GM18499 (cell line): ENCODE measurements around the gene CAPRIN2.

Experiments used
- ATAC-seq: cut with Tn5 transposase; IDR thresholded peaks from one replicate; pipeline ENCODE4 v1.9.1; 2021; ENCODE audit warnings: moderate number of reproducible peaks; ENCODE audit not compliant: insufficient read depth, unreplicated experiment

Gene CAPRIN2

GRCh38 chr12:30754750-30755394 lies at the start of gene CAPRIN2:
CAPRIN2 (minus strand) TSS chr12:30754951; CDS start chr12:30753520, 1,431 bp downstream.
- peak; percentile 91 for ATAC-seq

GRCh38 chr12:30797689-30798088 lies 42.9 kb upstream of the CAPRIN2 start:
- no peak for ATAC-seq

GRCh38 chr12:30796891-30797371 lies 42.2 kb upstream of the CAPRIN2 start:
- no peak for ATAC-seq

DNA sequence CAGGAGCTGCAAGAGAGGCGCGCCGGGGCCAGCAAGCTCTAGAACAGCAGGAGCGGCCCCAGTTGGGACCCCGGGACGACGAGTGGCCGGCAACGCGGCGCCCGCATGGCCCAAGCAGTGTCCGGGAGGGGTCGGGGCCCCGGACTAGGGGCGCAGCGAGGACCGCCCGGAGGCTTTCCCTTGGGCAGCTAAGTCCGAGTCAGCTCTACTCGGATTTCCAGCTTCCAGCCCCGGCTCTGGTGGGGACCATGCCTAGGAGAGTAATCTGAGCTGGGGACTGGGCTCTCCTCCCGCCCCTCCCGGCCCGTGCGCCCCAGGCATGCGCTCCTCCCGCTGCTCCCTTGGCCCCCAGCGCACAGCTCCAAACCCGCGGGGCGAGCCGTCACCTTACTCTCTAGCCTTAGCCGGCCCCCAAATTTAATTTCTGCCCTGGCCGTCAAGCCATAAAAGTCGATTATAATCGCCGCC lies 41.6 kb upstream of the CAPRIN2 start:
- ATAC-seq, result no peak

DNA sequence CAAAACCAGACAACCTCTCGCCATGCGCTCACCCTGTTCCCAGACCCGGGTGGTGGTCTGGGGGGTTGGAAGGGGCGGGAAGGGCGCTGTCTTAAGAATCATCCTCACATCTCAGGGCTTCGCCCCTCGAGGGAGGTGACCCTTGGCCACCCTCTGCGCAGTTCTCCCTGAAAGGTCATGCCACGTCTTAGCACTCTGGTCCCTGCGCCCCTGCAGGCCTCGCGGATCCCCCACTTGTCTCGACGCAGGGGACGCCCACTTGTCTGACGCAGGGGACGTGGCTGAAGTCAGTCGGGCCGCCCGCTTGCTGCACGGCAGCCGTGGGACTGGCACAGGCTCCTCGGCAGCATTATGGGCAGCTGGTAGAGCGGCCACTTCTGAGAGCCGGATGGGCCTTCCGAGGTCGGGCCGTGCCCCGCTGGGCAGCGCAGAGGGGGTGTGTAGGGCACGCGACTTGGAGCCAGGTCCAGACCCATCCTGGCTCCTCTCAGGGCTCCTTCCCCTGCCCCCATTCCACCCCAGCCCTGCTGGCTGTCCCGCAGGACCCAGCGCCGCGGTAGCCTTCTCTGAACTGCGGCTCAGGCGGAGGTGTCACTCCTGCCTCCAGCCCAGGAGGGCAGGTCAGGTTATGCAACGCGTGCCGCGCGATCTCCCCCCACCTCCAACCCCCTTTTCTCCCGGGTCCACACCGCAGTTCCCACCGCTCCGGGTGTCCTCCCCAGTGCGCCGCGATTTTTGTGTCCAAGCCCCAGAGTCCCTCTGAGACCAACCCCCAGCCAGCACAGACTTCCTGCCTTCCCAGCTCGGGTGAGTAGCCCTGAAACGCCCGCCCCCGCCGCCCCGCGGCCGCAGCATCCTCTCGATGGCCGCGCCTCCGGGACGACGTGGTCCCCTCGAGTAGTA lies 40.9 kb upstream of the CAPRIN2 start:
- no peak for ATAC-seq

- ATAC-seq, result no peak
Measured at GRCh38 chr12:30794591-30795409, 40.0 kb upstream of the CAPRIN2 start.

- ATAC-seq, result no peak
Measured at GRCh38 chr12:30794020-30794419, 39.3 kb upstream of the CAPRIN2 start.

GRCh38 chr12:30792648-30793499 lies 38.1 kb upstream of the CAPRIN2 start:
- ATAC-seq, result no peak

GRCh38 chr12:30792085-30792484 lies 37.3 kb upstream of the CAPRIN2 start:
- ATAC-seq, result no peak

DNA sequence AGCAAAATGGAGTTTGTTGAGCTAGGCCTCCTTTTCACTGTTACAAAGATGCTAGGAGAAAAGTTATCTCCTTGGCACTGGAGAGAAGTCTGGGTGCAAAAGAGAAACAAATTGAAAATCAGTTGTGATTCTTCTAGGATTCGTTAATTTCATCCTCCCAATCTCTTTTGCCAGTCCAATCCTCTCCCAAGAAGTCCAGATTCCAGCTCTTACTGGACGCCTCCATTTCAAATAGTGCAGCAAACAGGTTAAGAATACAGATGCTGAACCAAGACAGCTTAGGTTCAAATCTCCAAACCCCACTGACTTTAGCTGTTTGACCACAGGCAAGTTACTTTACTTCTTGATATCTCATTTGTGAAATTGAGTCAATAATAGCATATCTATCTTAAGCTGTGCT lies 34.0 kb upstream of the CAPRIN2 start:
- no peak for ATAC-seq

DNA sequence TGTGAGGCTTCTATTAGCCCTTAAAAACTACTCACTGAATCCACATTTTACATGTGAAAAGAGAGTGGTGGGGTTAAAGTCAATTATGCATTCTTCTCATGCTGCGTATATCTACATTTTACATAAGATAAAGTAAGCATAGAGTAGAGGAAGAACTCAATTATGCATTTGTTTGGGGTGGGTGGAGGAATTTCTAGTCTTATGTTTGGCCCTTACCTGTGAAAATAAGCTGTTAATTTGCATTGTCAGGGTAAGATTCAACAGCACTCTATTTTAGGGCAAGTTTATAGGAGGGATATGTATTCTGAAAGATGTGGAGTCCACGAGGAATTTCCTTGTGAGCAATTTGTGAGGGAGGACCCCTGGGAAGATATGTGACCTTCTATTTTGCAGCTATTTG lies 30.9 kb upstream of the CAPRIN2 start:
- no peak for ATAC-seq

- ATAC-seq, result no peak
Measured at GRCh38 chr12:30784508-30784907, 29.8 kb upstream of the CAPRIN2 start.

DNA sequence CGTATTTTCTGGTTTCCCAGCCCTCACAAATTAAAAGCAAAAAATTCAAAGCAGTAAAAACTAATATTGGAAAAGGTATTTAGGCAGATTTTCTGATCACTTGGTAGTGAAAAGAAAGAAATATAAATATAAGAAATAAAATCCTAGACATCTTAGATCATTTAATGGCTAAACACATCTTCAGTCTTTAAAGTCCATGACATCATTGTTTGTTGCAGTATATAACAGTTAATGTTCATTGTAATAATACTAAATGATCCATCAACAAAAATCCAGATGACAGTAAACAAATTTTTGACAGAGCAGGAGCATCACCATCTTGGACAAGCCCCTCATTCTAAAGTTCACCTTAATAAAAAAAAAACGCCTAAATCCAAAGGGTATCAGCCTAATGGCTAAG lies 29.2 kb upstream of the CAPRIN2 start:
- no peak for ATAC-seq

DNA sequence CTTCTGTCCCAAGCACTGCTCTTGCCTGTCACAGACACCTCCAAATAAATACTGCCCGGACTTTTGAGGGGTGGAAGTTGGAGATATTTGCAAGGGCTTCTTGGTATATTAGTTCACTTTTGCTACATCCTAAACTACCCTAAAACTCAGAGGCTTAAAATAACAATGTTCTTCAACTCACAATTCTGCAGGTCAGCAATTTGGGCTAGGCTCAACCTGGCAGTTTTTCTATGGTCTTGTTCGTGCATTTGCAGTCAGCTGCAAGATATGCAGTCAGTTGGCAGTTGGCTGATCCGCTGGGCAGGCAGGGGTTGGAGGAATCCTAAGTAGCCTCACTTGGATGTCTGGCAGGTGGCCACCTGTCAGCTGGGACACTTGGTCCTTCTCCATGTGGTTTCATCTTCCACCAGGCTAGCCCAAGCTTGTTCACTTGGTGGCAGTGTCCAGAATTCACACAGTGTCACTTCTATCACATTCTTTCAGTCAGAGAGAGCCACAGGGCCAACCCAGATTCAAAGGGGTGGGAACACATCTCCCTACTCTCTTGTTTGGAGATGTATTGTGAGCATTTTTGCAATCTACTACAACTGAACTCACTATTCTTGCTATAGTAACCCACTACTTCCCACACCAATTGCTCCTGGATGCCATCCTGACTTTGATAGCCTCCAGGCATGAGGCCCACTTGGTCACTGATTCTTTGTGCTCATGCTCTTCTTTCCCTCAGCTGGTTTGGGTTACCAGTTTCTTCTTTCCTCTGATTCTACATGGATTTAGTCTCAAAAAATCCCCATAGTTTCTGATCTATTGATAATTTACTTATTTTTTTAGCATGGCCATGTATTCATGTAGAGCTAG lies 27.8 kb upstream of the CAPRIN2 start:
- no peak for ATAC-seq

- no peak for ATAC-seq
Measured at GRCh38 chr12:30779578-30779977, 24.8 kb upstream of the CAPRIN2 start.

DNA sequence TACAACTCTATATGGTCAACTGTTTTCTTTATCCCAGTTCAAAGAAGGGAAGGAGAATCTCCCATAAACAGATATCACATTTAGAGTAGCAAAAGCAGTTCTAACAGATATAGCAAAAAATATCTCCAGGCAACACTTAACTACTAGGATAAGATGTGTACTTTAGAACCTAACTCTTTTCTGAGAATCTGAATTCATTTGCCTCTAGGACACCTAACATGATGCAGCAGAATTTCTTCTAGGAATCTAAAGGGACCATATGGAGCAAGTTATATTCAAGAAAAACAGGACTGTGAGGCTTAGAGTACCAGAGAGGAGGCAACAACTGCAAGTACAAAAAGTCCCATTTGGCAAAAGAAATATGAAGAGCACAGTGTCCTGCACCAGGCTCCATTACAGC lies 24.4 kb upstream of the CAPRIN2 start:
- ATAC-seq, result no peak

- ATAC-seq, result no peak
Measured at GRCh38 chr12:30774599-30774998, 19.8 kb upstream of the CAPRIN2 start.

DNA sequence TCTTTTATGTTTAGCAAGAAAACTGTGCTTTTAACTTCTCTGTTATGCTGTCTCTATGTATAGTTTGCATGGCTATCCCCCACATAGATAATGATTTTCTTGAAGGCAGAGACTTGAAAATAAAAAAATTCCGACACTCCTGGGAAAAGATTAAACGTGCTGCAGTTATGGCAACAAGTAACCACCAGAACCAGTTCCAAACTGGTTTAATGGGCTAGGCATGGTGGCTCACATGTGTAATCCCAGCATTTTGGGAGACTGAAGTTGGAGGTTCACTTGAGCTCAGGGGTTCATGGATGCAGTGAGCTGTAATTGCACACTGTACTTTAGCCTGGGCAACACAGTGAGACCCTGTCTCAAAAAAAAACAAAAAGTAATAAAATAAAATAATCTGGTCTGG lies 15.1 kb upstream of the CAPRIN2 start:
- ATAC-seq, result no peak

GRCh38 chr12:30764251-30764650 lies 9.5 kb upstream of the CAPRIN2 start:
- no peak for ATAC-seq
